A673 (cell line): Measurements from ENCODE around the gene PEX5. TPM values are rescaled to one million over a fixed set of nuclear protein-coding genes. Genes with fewer than 3 reads are reported as not detected.

Experiments used
- BruUV-seq: library from RNA; stranded (reverse); fragments of 400-500 nt; replicated peaks from 2 replicates; lab custom pipeline; 2021; lab: Mats Ljungman, UMichigan
- CTCF ChIA-PET: fragments of 300-600 bp; sonication (Branson Sonifier 250); formaldehyde crosslinking; loops from one replicate; lab custom pipeline; 2022; ENCODE audit warnings: antibody characterized with exemption; lab: Charles Lee
- POLR2A ChIA-PET: fragments of 300-600 bp; sonication (Branson Sonifier 250); formaldehyde crosslinking; loops from one replicate; lab custom pipeline; 2022; ENCODE audit warnings: antibody characterized with exemption; ENCODE audit not compliant: low non-redundant PET; lab: Charles Lee
- DNase-seq: peaks from one replicate; pipeline ENCODE4 v3.0.0-alpha.2; 2015; ENCODE audit warnings: low spot score
- H3K27ac ChIP-seq: fragments of 200-600 bp; sonication (generic); 2 replicates; pipeline ENCODE4 v1.5.1; 2016; ENCODE audit warnings: mixed run types, low read depth, mild to moderate bottlenecking, mixed read lengths, antibody characterized with exemption, low read length; ENCODE audit not compliant: poor library complexity, severe bottlenecking
- H3K27me3 ChIP-seq: fragments of 200-600 bp; sonication (generic); replicated peaks from 2 replicates; pipeline ENCODE4 v1.6.1; 2017; ENCODE audit warnings: mixed run types, low read depth, mild to moderate bottlenecking, mixed read lengths, antibody characterized with exemption, low read length; ENCODE audit not compliant: insufficient read depth, poor library complexity
- H3K36me3 ChIP-seq: fragments of 200-600 bp; sonication (generic); 2 replicates; pipeline ENCODE4 v1.6.1; 2016; ENCODE audit warnings: mixed run types, mild to moderate bottlenecking, mixed read lengths, antibody characterized with exemption, low read length; ENCODE audit not compliant: insufficient read depth, poor library complexity, severe bottlenecking
- H3K4me1 ChIP-seq: fragments of 200-600 bp; sonication (generic); 2 replicates; pipeline ENCODE4 v1.6.1; 2017; ENCODE audit warnings: mixed run types, mild to moderate bottlenecking, mixed read lengths, antibody characterized with exemption, low read length; ENCODE audit not compliant: insufficient read depth, poor library complexity, severe bottlenecking
- H3K4me3 ChIP-seq: fragments of 200-600 bp; sonication (generic); 2 replicates; pipeline ENCODE4 v1.5.1; 2016; ENCODE audit warnings: low read depth, mixed run types, mild to moderate bottlenecking, mixed read lengths, low read length; ENCODE audit not compliant: poor library complexity, severe bottlenecking
- H3K9me3 ChIP-seq: fragments of 200-600 bp; sonication (generic); 2 replicates; pipeline ENCODE4 v1.6.1; 2016; ENCODE audit warnings: mixed run types, low read depth, mild to moderate bottlenecking, mixed read lengths, antibody characterized with exemption, low read length; ENCODE audit not compliant: poor library complexity, severe bottlenecking
- EZH2 ChIP-seq: fragments of 200-600 bp; sonication (generic); IDR thresholded peaks from 2 replicates; pipeline ENCODE4 v1.6.1; 2017; ENCODE audit warnings: borderline replicate concordance, low read depth, mild to moderate bottlenecking, mixed read lengths, antibody characterized with exemption, low read length; ENCODE audit not compliant: poor library complexity, severe bottlenecking
- intact Hi-C: fragments of 100-400 bp; cut with micrococcal nuclease; formaldehyde crosslinking; loops from one replicate; pipeline ENCODE4 v1.10.0; 2022; ENCODE audit not compliant: unreplicated experiment
- total RNA-seq: library from RNA; stranded (reverse); gene quantifications from 2 replicates; pipeline ENCODE4 v1.2.3, GENCODE V29; 2021
- TF ChIP-seq, protein P1 (sequence below): fragments of 300-800, 200-600 bp; sonication (generic); conservative IDR thresholded peaks from 2 replicates; pipeline ENCODE4 v1.5.1; 2017; ENCODE audit warnings: low read depth, mild to moderate bottlenecking, antibody characterized with exemption, low read length, moderate library complexity, mixed read lengths

Gene PEX5
- total RNA-seq, 1 experiment from 2014 or later, result 36.9 TPM

DNA sequence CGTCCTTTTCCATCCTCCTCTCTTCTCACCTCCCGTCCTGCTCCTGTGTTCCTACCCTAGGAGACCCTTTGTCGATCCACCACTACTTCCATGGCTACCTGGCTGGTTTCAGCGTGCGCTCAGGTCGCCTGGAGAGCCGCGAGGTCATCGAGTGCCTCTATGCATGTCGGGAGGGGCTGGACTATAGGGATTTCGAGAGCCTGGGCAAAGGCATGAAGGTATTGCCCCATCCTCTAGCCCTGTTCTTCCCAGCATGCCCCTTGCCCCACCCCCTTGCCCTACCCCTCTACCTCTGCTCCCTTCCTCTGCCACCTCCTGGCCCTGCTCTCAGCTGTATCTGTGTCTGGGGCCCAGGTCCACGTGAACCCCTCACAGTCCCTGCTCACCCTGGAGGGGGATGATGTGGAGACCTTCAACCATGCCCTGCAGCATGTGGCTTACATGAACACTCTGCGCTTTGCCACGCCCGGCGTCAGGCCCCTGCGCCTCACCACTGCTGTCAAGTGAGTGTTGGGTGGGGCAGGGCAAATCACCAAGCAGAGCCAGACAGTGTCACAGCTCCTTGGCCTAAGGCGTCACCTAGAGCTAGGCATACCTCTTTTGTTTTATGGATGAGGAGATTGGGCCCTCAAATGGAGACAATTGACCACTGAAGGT lies 46.5 kb upstream of the PEX5 start:
- H3K9me3 ChIP-seq, result no peaks in the 10 kb centered on the region
- no TSS peak for BruUV-seq
- no peak overlapping the region for H3K27ac ChIP-seq
- intact Hi-C loops, result loop anchor here (1.0 to 2.0 kb wide), 3 partner anchors 45 to 495 kb away; no protein-coding TSS in a partner anchor
- H3K36me3 ChIP-seq, result no peaks in the 10 kb centered on the region
- no peak for TF ChIP-seq EZH2
- TF ChIP-seq, protein P1, sequence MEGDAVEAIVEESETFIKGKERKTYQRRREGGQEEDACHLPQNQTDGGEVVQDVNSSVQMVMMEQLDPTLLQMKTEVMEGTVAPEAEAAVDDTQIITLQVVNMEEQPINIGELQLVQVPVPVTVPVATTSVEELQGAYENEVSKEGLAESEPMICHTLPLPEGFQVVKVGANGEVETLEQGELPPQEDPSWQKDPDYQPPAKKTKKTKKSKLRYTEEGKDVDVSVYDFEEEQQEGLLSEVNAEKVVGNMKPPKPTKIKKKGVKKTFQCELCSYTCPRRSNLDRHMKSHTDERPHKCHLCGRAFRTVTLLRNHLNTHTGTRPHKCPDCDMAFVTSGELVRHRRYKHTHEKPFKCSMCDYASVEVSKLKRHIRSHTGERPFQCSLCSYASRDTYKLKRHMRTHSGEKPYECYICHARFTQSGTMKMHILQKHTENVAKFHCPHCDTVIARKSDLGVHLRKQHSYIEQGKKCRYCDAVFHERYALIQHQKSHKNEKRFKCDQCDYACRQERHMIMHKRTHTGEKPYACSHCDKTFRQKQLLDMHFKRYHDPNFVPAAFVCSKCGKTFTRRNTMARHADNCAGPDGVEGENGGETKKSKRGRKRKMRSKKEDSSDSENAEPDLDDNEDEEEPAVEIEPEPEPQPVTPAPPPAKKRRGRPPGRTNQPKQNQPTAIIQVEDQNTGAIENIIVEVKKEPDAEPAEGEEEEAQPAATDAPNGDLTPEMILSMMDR, result no peak
- no peaks in the 10 kb centered on the region for H3K4me1 ChIP-seq
- H3K4me3 ChIP-seq, result no peak overlapping the region
- DNase-seq, result no peak
- CTCF ChIA-PET, result no interaction called here
- H3K27me3 ChIP-seq, result no peaks in the 10 kb centered on the region
- POLR2A ChIA-PET, result no interaction called here

DNA sequence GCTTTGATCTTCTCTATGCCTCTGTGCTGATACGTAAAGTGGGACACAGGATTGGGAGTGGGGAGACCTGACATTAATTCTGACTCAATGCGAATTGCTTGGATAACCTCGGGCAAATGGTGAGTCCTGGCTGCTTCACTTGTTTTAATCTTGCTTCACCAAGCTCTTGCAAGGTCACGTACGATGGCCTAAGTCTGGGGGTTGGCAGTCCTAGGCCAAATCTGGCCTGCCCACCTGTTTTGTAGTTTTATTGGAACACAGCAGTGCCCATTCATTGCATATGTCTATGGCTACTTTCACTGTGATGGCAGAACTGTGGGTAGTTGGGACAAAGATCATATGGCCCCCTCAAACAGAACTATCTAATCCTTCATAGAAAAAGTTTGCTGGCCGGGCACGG lies 45.9 kb upstream of the PEX5 start:
- POLR2A ChIA-PET, result no interaction called here
- no TSS peak for BruUV-seq

DNA sequence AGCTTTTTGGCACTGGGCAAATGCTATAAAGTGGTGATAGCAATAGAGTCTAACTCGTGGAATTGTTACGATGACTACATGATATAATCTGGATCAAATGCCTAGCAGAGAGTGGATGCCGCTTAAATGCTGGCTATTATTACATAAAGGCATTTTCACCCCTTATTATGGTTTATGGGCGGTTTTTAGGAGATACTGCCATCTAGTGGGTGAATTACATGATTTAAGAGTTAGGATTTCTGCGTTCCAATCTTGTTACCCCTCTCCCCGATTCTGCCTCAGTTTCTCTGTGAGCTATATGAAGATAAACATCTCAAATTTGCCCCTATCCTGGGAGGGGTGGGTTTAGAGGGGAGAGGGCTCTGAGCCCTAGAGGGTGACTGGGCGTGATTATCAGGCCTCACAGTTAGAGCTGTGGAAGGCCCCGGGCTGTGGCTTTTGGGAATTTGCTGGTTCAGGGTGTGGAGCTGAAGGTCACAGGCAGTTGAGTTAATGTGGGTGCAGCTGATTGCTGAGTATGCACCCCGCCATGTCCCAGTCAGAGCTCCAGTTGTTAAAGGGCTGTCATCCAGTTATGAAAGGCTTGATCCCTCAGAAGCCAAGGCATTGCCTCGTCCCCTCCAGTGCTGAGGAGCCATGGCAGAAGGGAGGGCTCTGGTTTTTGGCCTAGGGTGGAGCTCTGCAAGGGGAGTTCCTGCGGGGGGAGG lies 44.9 kb upstream of the PEX5 start:
- TF ChIP-seq, protein P1, result peak; percentile 73
- no peak for TF ChIP-seq EZH2
- CTCF ChIA-PET, result no interaction called here
- H3K27me3 ChIP-seq, result no peaks in the 10 kb centered on the region
- intact Hi-C loops, result no loop called here
- H3K4me3 ChIP-seq, result no peak overlapping the region
- DNase-seq, result peak; percentile 59
- POLR2A ChIA-PET, result interaction anchor here (0.7 kb wide), 1 partner anchor 135 kb away, joined by 15 read pairs; no protein-coding TSS in a partner anchor
- no peaks in the 10 kb centered on the region for H3K36me3 ChIP-seq
- H3K27ac ChIP-seq, result no peak overlapping the region
- no peaks in the 10 kb centered on the region for H3K4me1 ChIP-seq
- H3K9me3 ChIP-seq, result no peaks in the 10 kb centered on the region
- no TSS peak for BruUV-seq

More for the DNA sequence above, 45.9 kb upstream of the PEX5 start:
- no peaks in the 10 kb centered on the region for H3K9me3 ChIP-seq
- H3K27me3 ChIP-seq, result no peaks in the 10 kb centered on the region
- TF ChIP-seq EZH2, result no peak
- TF ChIP-seq, protein P1, result no peak
- H3K4me3 ChIP-seq, result no peak overlapping the region
- CTCF ChIA-PET, result no interaction called here
- no peaks in the 10 kb centered on the region for H3K4me1 ChIP-seq
- intact Hi-C loops, result loop anchor here (2.0 kb wide), 1 partner anchor 317 kb away; no protein-coding TSS in a partner anchor
- H3K36me3 ChIP-seq, result no peaks in the 10 kb centered on the region
- H3K27ac ChIP-seq, result no peak overlapping the region
- DNase-seq, result no peak
